Globus pallidus (tissue), 1 donor: ENCODE data around the gene ATRN.
"Not testable (repeated sequence)": the region's sequence is repeated elsewhere in the genome, so short reads cannot be mapped to it uniquely, and the experiment has no call there.

ENCODE experiments used
- DNase-seq: peaks from one replicate; pipeline ENCODE4 v3.0.0-alpha.2; 2015; ENCODE audit warnings: low spot score

ATRN gene

GRCh38 chr20:3470627-3471396, at the start of gene ATRN:
Gene ATRN, plus strand, starts transcription at chr20:3471018. Its CDS starts 90 bp downstream, at chr20:3471108.
- DNase-seq = peak; percentile 78

GRCh38 chr20:3421985-3422384, 48.8 kb upstream of the ATRN start:
- DNase-seq = no peak

GRCh38 chr20:3423126-3423525, 47.7 kb upstream of the ATRN start:
- no peak for DNase-seq

- not testable (repeated sequence) for DNase-seq
These were observed 44.1 kb upstream of the ATRN start for GRCh38 chr20:3426766-3427165.

GRCh38 chr20:3430376-3431069, 40.3 kb upstream of the ATRN start:
- DNase-seq = no peak

- DNase-seq = no peak
These were observed 39.7 kb upstream of the ATRN start for GRCh38 chr20:3431109-3431508.

- no peak for DNase-seq
These were observed 38.0 kb upstream of the ATRN start for GRCh38 chr20:3432844-3433243.

- DNase-seq = no peak
These were observed 37.1 kb upstream of the ATRN start for GRCh38 chr20:3433744-3434143.

GRCh38 chr20:3434232-3434631, 36.6 kb upstream of the ATRN start:
- no peak for DNase-seq

- no peak for DNase-seq
These were observed 33.8 kb upstream of the ATRN start for GRCh38 chr20:3436864-3437574.

- DNase-seq = no peak
These were observed 24.0 kb upstream of the ATRN start for GRCh38 chr20:3446779-3447178.

GRCh38 chr20:3447321-3447720, 23.5 kb upstream of the ATRN start:
- no peak for DNase-seq

- no peak for DNase-seq
These were observed 21.5 kb upstream of the ATRN start for GRCh38 chr20:3449319-3449718.

GRCh38 chr20:3452136-3452535, 18.7 kb upstream of the ATRN start:
- DNase-seq = no peak

- no peak for DNase-seq
These were observed 18.1 kb upstream of the ATRN start for GRCh38 chr20:3452690-3453089.

GRCh38 chr20:3454831-3455230, 16.0 kb upstream of the ATRN start:
- DNase-seq = no peak

- no peak for DNase-seq
These were observed 14.2 kb upstream of the ATRN start for GRCh38 chr20:3456648-3457047.

- DNase-seq = no peak
These were observed 10.9 kb upstream of the ATRN start for GRCh38 chr20:3459881-3460307.

- no peak for DNase-seq
These were observed 9.5 kb upstream of the ATRN start for GRCh38 chr20:3461211-3461771.

GRCh38 chr20:3461911-3462677, 8.7 kb upstream of the ATRN start:
- no peak for DNase-seq

GRCh38 chr20:3464166-3464565, 6.7 kb upstream of the ATRN start:
- DNase-seq = no peak

- no peak for DNase-seq
These were observed 5.5 kb upstream of the ATRN start for GRCh38 chr20:3465301-3465700.
